H1 (cell line): ENCODE measurements around the gene RECK. TPM values are rescaled to one million over a fixed set of nuclear protein-coding genes. Genes with fewer than 3 reads are reported as not detected.

Source experiments
- ATF3 ChIP-seq: IDR thresholded peaks from 2 replicates; pipeline ENCODE4 v1.6.1; 2011; ENCODE audit warnings: low read depth, mild to moderate bottlenecking, low read length; ENCODE audit not compliant: insufficient read depth
- BACH1 ChIP-seq: IDR thresholded peaks from 2 replicates; pipeline ENCODE4 v1.6.1; 2012; ENCODE audit warnings: low read length, improper control_type of control experiment
- EZH2 ChIP-seq: fragments of 200-600 bp; sonication (generic); IDR thresholded peaks from 2 replicates; pipeline ENCODE4 v1.7.1; 2012; ENCODE audit warnings: low read depth, mild to moderate bottlenecking, moderate library complexity, low read length, inconsistent platforms; ENCODE audit not compliant: severe bottlenecking
- SAP30 ChIP-seq: fragments of 300-600 bp; sonication (generic); IDR thresholded peaks from 2 replicates; pipeline ENCODE4 v1.7.1; 2012; ENCODE audit warnings: low read length, moderate library complexity, mild to moderate bottlenecking, inconsistent platforms; ENCODE audit not compliant: insufficient read depth, insufficient replicate concordance
- polyA plus RNA-seq, 7 experiments: library from polyadenylated mRNA; depleted of rRNA in 3 of 7; stranded (reverse) in 5 of 7; unstranded in 2 of 7; fragments of >200 nt in 5 of 7; fragments of 200-250 nt in 2 of 7; gene quantifications; 1 replicate in 5 of 7; 2 replicates in 1 of 7; 4 replicates in 1 of 7; pipeline versions ENCODE4 v1.2.1 to v1.2.3, GENCODE V29; 2011 to 2013; ENCODE audit warnings: missing spikeins in 2 of 7, mixed read lengths in 2 of 7
- total RNA-seq: library from RNA; stranded (reverse); fragmentation: NEBNext Ultra II Directional; extraction: Animal tissue kit (Norgen Biotek cat#: 25700); gene quantifications from 2 replicates; pipeline ENCODE4 v1.2.1, GENCODE V29; 2021
- TF ChIP-seq, protein P1 (sequence below), 3 experiments: IDR thresholded peaks; 1 replicate in 2 of 3; 2 replicates in 1 of 3; pipeline versions ENCODE4 v1.5.1 to v1.6.1; 2011; ENCODE audit warnings: low read length in 3 of 3, mild to moderate bottlenecking in 3 of 3, inconsistent platforms in 2 of 3, low read depth in 1 of 3, moderate library complexity in 1 of 3; ENCODE audit not compliant: insufficient read depth in 1 of 3; ENCODE audit errors: control extremely low read depth in 1 of 3

The RECK gene
- total and polyA plus RNA-seq, 2 of the 8 experiments (the other 6 are each of a cell fraction or from before 2014, with no cell fraction given): 5.4 to 9.8 TPM

DNA sequence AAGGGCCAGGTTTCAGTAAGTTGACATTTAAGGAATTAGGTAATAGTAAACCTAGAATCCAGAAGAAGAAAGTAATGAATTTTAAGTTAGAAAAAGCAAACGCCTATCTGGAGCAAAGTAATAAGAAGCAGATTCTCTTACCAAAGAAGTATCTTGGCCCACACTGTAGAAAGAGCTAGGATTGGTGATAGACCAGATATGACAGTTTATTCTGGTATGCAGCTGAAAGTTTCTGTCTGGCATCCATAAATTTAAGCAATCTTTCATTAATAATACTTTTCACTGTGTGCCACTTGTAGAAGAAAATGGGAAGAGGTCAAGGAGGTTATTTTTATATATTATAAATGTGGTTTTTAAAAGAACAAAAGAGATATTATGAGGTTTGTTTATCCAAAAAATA lies 3.0 kb downstream of the RECK start (continued):
- TF ChIP-seq, protein P1, sequence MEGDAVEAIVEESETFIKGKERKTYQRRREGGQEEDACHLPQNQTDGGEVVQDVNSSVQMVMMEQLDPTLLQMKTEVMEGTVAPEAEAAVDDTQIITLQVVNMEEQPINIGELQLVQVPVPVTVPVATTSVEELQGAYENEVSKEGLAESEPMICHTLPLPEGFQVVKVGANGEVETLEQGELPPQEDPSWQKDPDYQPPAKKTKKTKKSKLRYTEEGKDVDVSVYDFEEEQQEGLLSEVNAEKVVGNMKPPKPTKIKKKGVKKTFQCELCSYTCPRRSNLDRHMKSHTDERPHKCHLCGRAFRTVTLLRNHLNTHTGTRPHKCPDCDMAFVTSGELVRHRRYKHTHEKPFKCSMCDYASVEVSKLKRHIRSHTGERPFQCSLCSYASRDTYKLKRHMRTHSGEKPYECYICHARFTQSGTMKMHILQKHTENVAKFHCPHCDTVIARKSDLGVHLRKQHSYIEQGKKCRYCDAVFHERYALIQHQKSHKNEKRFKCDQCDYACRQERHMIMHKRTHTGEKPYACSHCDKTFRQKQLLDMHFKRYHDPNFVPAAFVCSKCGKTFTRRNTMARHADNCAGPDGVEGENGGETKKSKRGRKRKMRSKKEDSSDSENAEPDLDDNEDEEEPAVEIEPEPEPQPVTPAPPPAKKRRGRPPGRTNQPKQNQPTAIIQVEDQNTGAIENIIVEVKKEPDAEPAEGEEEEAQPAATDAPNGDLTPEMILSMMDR (IDR thresholded peaks at IDR 0.05; ENCODE audit: control extremely low read depth in 1 of 3, insufficient read depth in 1 of 3, low read depth in 1 of 3, low read length in 3 of 3): no peak
- TF ChIP-seq ATF3: no peak
- no peak for TF ChIP-seq SAP30
- no peak for TF ChIP-seq EZH2
- TF ChIP-seq BACH1: no peak
